GM12878 (cell line): Measurements from ENCODE around the gene MLLT3. TPM values are rescaled to one million over a fixed set of nuclear protein-coding genes. Genes with fewer than 3 reads are reported as not detected.

Experiments used
- ATAC-seq: fragments of 200-7000 bp; cut with Tn5 transposase; 3 replicates; pipeline ENCODE4 v1.9.1; 2020; ENCODE audit warnings: mild to moderate bottlenecking, moderate library complexity
- BruUV-seq: library from RNA; stranded (reverse); fragments of 400-500 nt; replicated peaks from 2 replicates; lab custom pipeline; 2021; lab: Mats Ljungman, UMichigan
- CTCF ChIA-PET: fragments of 300-600 bp; sonication (Branson Sonifier 250); formaldehyde crosslinking; extraction: SDS; loops from one replicate; lab custom pipeline; 2021; ENCODE audit warnings: inconsistent platforms; lab: Yijun Ruan, JAX
- POLR2A ChIA-PET: fragments of 350-600 bp; formaldehyde crosslinking; extraction: SDS; loops from one replicate; lab custom pipeline; 2021; ENCODE audit warnings: inconsistent platforms; lab: Charles Lee
- RAD21 ChIA-PET: fragments of 300-600 bp; sonication (Branson Sonifier 250); formaldehyde crosslinking; loops from one replicate; lab custom pipeline; 2023; ENCODE audit warnings: antibody characterized with exemption; ENCODE audit not compliant: unreplicated experiment; lab: Charles Lee
- SMC1A ChIA-PET: fragments of 300-600 bp; sonication (Branson Sonifier 250); formaldehyde crosslinking; loops from one replicate; lab custom pipeline; 2023; ENCODE audit not compliant: unreplicated experiment, uncharacterized antibody; lab: Charles Lee
- DNase-seq: peaks from one replicate; pipeline ENCODE4 v3.0.0-alpha.2; 2011; ENCODE audit warnings: low read depth, low spot score
- FAIRE-seq: peaks from 3 replicates; lab custom pipeline; 2011; peaks lifted over from hg19 to GRCh38; lab: Jason Lieb, UNC
- H2AFZ ChIP-seq: 2 replicates; pipeline ENCODE4 v1.6.0; 2011; ENCODE audit warnings: low read depth, low read length, control low read depth; ENCODE audit not compliant: control insufficient read depth
- H3K27ac ChIP-seq: 2 replicates; pipeline ENCODE4 v1.5.1; 2011; ENCODE audit warnings: control low read depth; ENCODE audit not compliant: control insufficient read depth, insufficient read depth
- H3K27me3 ChIP-seq, 2 experiments: replicated peaks in 1 of 2; 2 replicates each; pipeline versions ENCODE4 v1.6.0 to v1.6.1; 2011; ENCODE audit warnings: low read length in 1 of 2; ENCODE audit not compliant: control insufficient read depth in 2 of 2, insufficient read depth in 2 of 2
- H3K36me3 ChIP-seq, 2 experiments: 2 replicates each; pipeline ENCODE4 v1.5.1; 2011; ENCODE audit warnings: low read length in 1 of 2; ENCODE audit not compliant: control insufficient read depth in 2 of 2, insufficient read depth in 2 of 2
- H3K4me1 ChIP-seq: 2 replicates; pipeline ENCODE4 v1.6.1; 2011; ENCODE audit warnings: mild to moderate bottlenecking, low read length, moderate library complexity, mixed read lengths; ENCODE audit not compliant: control insufficient read depth, insufficient read depth
- H3K4me2 ChIP-seq: 2 replicates; pipeline ENCODE4 v1.6.0; 2011; ENCODE audit warnings: control low read depth; ENCODE audit not compliant: control insufficient read depth, insufficient read depth
- H3K4me3 ChIP-seq: fragments of 200-600 bp; sonication (generic); 2 replicates; pipeline ENCODE4 v1.5.1; 2016
- H3K79me2 ChIP-seq: 2 replicates; pipeline ENCODE4 v1.6.0; 2011; ENCODE audit warnings: low read length; ENCODE audit not compliant: control insufficient read depth, insufficient read depth
- H3K9ac ChIP-seq: 2 replicates; pipeline ENCODE4 v1.8.0; 2011; ENCODE audit warnings: low read length, control low read depth, mixed read lengths; ENCODE audit not compliant: control insufficient read depth, insufficient read depth
- H3K9me3 ChIP-seq: replicated peaks from 3 replicates; pipeline ENCODE4 v1.5.1; 2011; ENCODE audit warnings: mild to moderate bottlenecking, low read length; ENCODE audit not compliant: control insufficient read depth, insufficient read depth
- H4K20me1 ChIP-seq: 2 replicates; pipeline ENCODE4 v1.6.0; 2011; ENCODE audit not compliant: control insufficient read depth, insufficient read depth
- BACH1 ChIP-seq: fragments of 450-650 bp; IDR thresholded peaks from 2 replicates; pipeline ENCODE4 v1.6.1; 2017; ENCODE audit warnings: mild to moderate bottlenecking, borderline replicate concordance
- CBX3 ChIP-seq: fragments of 200-600 bp; sonication (generic); IDR thresholded peaks from 2 replicates; pipeline ENCODE4 v1.6.1; 2016; ENCODE audit warnings: low read depth, borderline replicate concordance
- CTCF ChIP-seq, 3 experiments: IDR thresholded peaks in 2 of 3; conservative IDR thresholded peaks in 1 of 3; 2 replicates each; pipeline ENCODE4 v1.5.1; 2011; ENCODE audit warnings: low read depth in 3 of 3, low read length in 3 of 3, mild to moderate bottlenecking in 3 of 3, control low read depth in 2 of 3, moderate library complexity in 2 of 3, inconsistent platforms in 1 of 3, mixed read lengths in 1 of 3; ENCODE audit not compliant: control insufficient read depth in 2 of 3, insufficient read depth in 1 of 3; ENCODE audit errors: extremely low read depth in 1 of 3
- IRF4 ChIP-seq: IDR thresholded peaks from 2 replicates; pipeline ENCODE4 v1.6.1; 2011; ENCODE audit warnings: low read depth, low read length
- NR2C2 ChIP-seq: IDR thresholded peaks from 2 replicates; pipeline ENCODE4 v1.6.1; 2011; ENCODE audit warnings: borderline replicate concordance, low read depth; ENCODE audit not compliant: control insufficient read depth, insufficient read length
- RAD21 ChIP-seq: IDR thresholded peaks from 2 replicates; pipeline ENCODE4 v1.6.1; 2011; ENCODE audit warnings: mild to moderate bottlenecking, low read depth, low read length, moderate library complexity; ENCODE audit not compliant: insufficient read depth
- RFX5 ChIP-seq: IDR thresholded peaks from 2 replicates; pipeline ENCODE4 v1.6.1; 2011; ENCODE audit warnings: low read depth, low read length, improper control_type of control experiment
- SIX5 ChIP-seq: IDR thresholded peaks from 2 replicates; pipeline ENCODE4 v1.6.1; 2011; ENCODE audit warnings: mild to moderate bottlenecking, low read depth, low read length, moderate library complexity; ENCODE audit not compliant: severe bottlenecking
- TCF7 ChIP-seq: IDR thresholded peaks from 2 replicates; pipeline ENCODE4 v1.6.1; 2014; ENCODE audit warnings: antibody characterized with exemption, borderline replicate concordance
- ZSCAN29 ChIP-seq: fragments of 450-650 bp; IDR thresholded peaks from 2 replicates; pipeline ENCODE4 v1.6.1; 2017; ENCODE audit warnings: mild to moderate bottlenecking, moderate library complexity
- WGBS: methylation state at CpG from one replicate; pipeline ENCODE4 v1.1.6; 2016; ENCODE audit warnings: low lambda C conversion rate; ENCODE audit not compliant: insufficient replicate concordance, insufficient coverage; ENCODE audit errors: missing lambda C conversion rate; 5-methylcytosine and 5-hydroxymethylcytosine counted together
- in situ Hi-C: fragments of 300-500 bp; cut with MboI; formaldehyde crosslinking; loops from 9 replicates; pipeline ENCODE4 v1.14.3; 2018; ENCODE audit warnings: mixed read lengths
- intact Hi-C: fragments of 100-400 bp; cut with micrococcal nuclease; formaldehyde crosslinking; loops from one replicate; pipeline ENCODE4 v1.14.2; 2022; ENCODE audit not compliant: unreplicated experiment
- polyA plus RNA-seq, 11 experiments: library from polyadenylated mRNA; depleted of rRNA in 4 of 11; unstranded in 6 of 11; stranded (reverse) in 5 of 11; fragments of >200 nt; fragmentation: Nextera tagmentation in 4 of 11; fragmentation: Illumina TruSeq in 1 of 11; extraction: Ambion mirVana in 4 of 11; extraction: Trizol in 1 of 11; gene quantifications; 1 replicate in 1 of 11; 2 replicates in 10 of 11; pipeline versions ENCODE4 v1.2.1 to v1.2.3, GENCODE V29; 2011 to 2016; ENCODE audit warnings: inconsistent platforms in 2 of 11, missing spikeins in 2 of 11, low read depth in 1 of 11
- total RNA-seq, 4 experiments: library from RNA; depleted of rRNA in 3 of 4; stranded (reverse); fragments of >200 nt in 3 of 4; fragmentation: Illumina TruSeq in 1 of 4; extraction: Trizol in 1 of 4; gene quantifications; 2 replicates each; pipeline versions ENCODE4 v1.2.1 to v1.2.3, GENCODE V29; 2013 to 2021

Gene MLLT3
- total and polyA plus RNA-seq, 10 of the 15 experiments (the other 5 are each of a cell fraction or from before 2014, with no cell fraction given): 17.7 to 72.3 (median 35.6) TPM

- no peak overlapping the region for H3K9ac ChIP-seq
- POLR2A ChIA-PET: interaction anchor here (0.6 kb wide), 2 partner anchors 264 to 284 kb away, joined by 3 to 6 read pairs; no protein-coding TSS in a partner anchor
- CTCF ChIA-PET: interaction anchor here (0.5 to 1.4 kb wide), 3 partner anchors 33 to 619 kb away, joined by 3 read pairs; no protein-coding TSS in a partner anchor
- no peak overlapping the region for H3K4me2 ChIP-seq
- intact Hi-C loops: no loop called here
- no peaks in the 10 kb centered on the region for H3K9me3 ChIP-seq
- H2AFZ ChIP-seq: no peak overlapping the region
- no TSS peak for BruUV-seq
- in situ Hi-C loops: no loop called here
- H3K79me2 ChIP-seq: no peaks in the 10 kb centered on the region
- TF ChIP-seq RFX5: no peak
- TF ChIP-seq BACH1: no peak
- TF ChIP-seq IRF4: no peak
- TF ChIP-seq TCF7: no peak
- TF ChIP-seq, all 136 proteins: peak for 0
- Histone ChIP-seq H3K36me3 (no peaks in the 10 kb centered on the region), H4K20me1 (no peaks in the 10 kb centered on the region), H3K4me1 (no peaks in the 10 kb centered on the region), H3K27ac (no peak overlapping the region), H3K27me3 (no peaks in the 10 kb centered on the region), H3K4me3 (no peak overlapping the region)
- 79% methylated on average over 4 of the region's 4 CpGs for whole genome bisulfite sequencing
- ATAC-seq (no peak), DNase-seq (no peak), FAIRE-seq (no peak)
- ChIA-PET SMC1A (interaction anchor here (0.7 to 4.7 kb wide), 3 partner anchors 11 to 24 kb away, joined by 3 to 14 read pairs (median 3); no protein-coding TSS in a partner anchor), RAD21 (interaction anchor here (1.1 to 1.3 kb wide), 2 partner anchors 61 to 300 kb away, joined by 3 to 5 read pairs; partner anchors contain the start of gene MLLT3)
Measured at GRCh38 chr9:20322212-20322611, 300.1 kb downstream of the MLLT3 start.

- Histone ChIP-seq H3K27me3 (no peaks in the 10 kb centered on the region), H3K36me3 (no peaks in the 10 kb centered on the region), H3K4me3 (no peak overlapping the region), H3K79me2 (no peaks in the 10 kb centered on the region), H2AFZ (no peak overlapping the region), H3K27ac (no peak overlapping the region), H3K4me2 (no peak overlapping the region), H3K4me1 (no peaks in the 10 kb centered on the region), H4K20me1 (no peaks in the 10 kb centered on the region), H3K9me3 (no peaks in the 10 kb centered on the region), H3K9ac (no peak overlapping the region)
- no peak for FAIRE-seq
- DNase-seq: no peak
- 36% methylated on average over 6 of the region's 6 CpGs for WGBS
- POLR2A ChIA-PET: interaction anchor here (0.6 kb wide), 1 partner anchor 284 kb away, joined by 6 read pairs; no protein-coding TSS in a partner anchor
- no TSS peak for BruUV-seq
- SMC1A ChIA-PET: interaction anchor here (0.7 to 4.7 kb wide), 5 partner anchors 12 to 96 kb away, joined by 3 to 14 read pairs (median 3); no protein-coding TSS in a partner anchor
- RAD21 ChIA-PET: interaction anchor here (1.1 to 1.3 kb wide), 2 partner anchors 61 to 300 kb away, joined by 3 to 5 read pairs; partner anchors contain the start of gene MLLT3
- CTCF ChIA-PET: interaction anchor here (0.5 to 1.5 kb wide), 5 partner anchors 34 to 789 kb away, joined by 3 to 6 read pairs (median 3); no protein-coding TSS in a partner anchor
- in situ Hi-C loops: no loop called here
- intact Hi-C loops: no loop called here
- ATAC-seq: peak; percentile 16; the same call in 1 of the 3 replicates
- TF ChIP-seq CBX3 (no peak), SIX5 (no peak), NR2C2 (no peak), CTCF (IDR thresholded peaks at IDR 0.05 in 2 of 3, conservative IDR thresholded peaks at IDR 0.05 in 1 of 3; ENCODE audit: control insufficient read depth in 2 of 3, extremely low read depth in 1 of 3, insufficient read depth in 1 of 3, low read depth in 3 of 3, low read length in 3 of 3) (no peak), RAD21 (no peak), ZSCAN29 (no peak)
Measured at GRCh38 chr9:20321423-20322082, 300.7 kb downstream of the MLLT3 start.
